ENCODE data around the gene NDFIP1.

Gene NDFIP1

GRCh38 chr5:142119051-142119625 lies 10.6 kb downstream of the NDFIP1 start:
- DNase-seq (ENCODE audit: low spot score) = no peak

- DNase-seq (ENCODE audit: low spot score) = no peak
These were observed 11.8 kb downstream of the NDFIP1 start for GRCh38 chr5:142120247-142120935.

- DNase-seq (ENCODE audit: low spot score) = no peak
These were observed 13.5 kb downstream of the NDFIP1 start for GRCh38 chr5:142122121-142122520.

GRCh38 chr5:142125378-142125777 lies 16.8 kb downstream of the NDFIP1 start:
- DNase-seq (ENCODE audit: low spot score) = no peak

GRCh38 chr5:142125963-142126362 lies 17.4 kb downstream of the NDFIP1 start:
- DNase-seq (ENCODE audit: low spot score) = no peak

GRCh38 chr5:142128675-142129208 lies 20.2 kb downstream of the NDFIP1 start:
- no peak for DNase-seq (ENCODE audit: low spot score)

- no peak for DNase-seq (ENCODE audit: low spot score)
These were observed 21.0 kb downstream of the NDFIP1 start for GRCh38 chr5:142129446-142130066.

GRCh38 chr5:142131394-142131793 lies 22.8 kb downstream of the NDFIP1 start:
- no peak for DNase-seq (ENCODE audit: low spot score)

- no peak for DNase-seq (ENCODE audit: low spot score)
These were observed 24.3 kb downstream of the NDFIP1 start for GRCh38 chr5:142132916-142133315.

- DNase-seq (ENCODE audit: low spot score) = no peak
These were observed 25.0 kb downstream of the NDFIP1 start for GRCh38 chr5:142133330-142134206.

- no peak for DNase-seq (ENCODE audit: low spot score)
These were observed 25.9 kb downstream of the NDFIP1 start for GRCh38 chr5:142134331-142135010.

GRCh38 chr5:142141463-142141862 lies 32.9 kb downstream of the NDFIP1 start:
- DNase-seq (ENCODE audit: low spot score) = no peak

GRCh38 chr5:142143878-142144277 lies 35.3 kb downstream of the NDFIP1 start:
- DNase-seq (ENCODE audit: low spot score) = peak; percentile 50

- peak; percentile 83 for DNase-seq (ENCODE audit: low spot score)
These were observed 36.7 kb downstream of the NDFIP1 start for GRCh38 chr5:142145106-142145900.

- DNase-seq (ENCODE audit: low spot score) = no peak
These were observed 40.8 kb downstream of the NDFIP1 start for GRCh38 chr5:142149363-142149762.

- DNase-seq (ENCODE audit: low spot score) = no peak
These were observed 41.9 kb downstream of the NDFIP1 start for GRCh38 chr5:142150431-142150830.

- DNase-seq (ENCODE audit: low spot score) = peak; percentile 80
These were observed 43.1 kb downstream of the NDFIP1 start for GRCh38 chr5:142151436-142152383.

GRCh38 chr5:142152384-142152732 lies 43.8 kb downstream of the NDFIP1 start:
- DNase-seq (ENCODE audit: low spot score) = no peak

- DNase-seq (ENCODE audit: low spot score) = no peak
These were observed 45.3 kb downstream of the NDFIP1 start for GRCh38 chr5:142153674-142154448.

Data from cerebellar cortex (tissue), 1 donor.